ENCODE measurements around the gene RETREG1. TPM values are rescaled to one million over a fixed set of nuclear protein-coding genes. Genes with fewer than 3 reads are reported as not detected.

RETREG1 gene
- total RNA-seq, 1 donor from 2014 or later = 71.3 TPM

GRCh38 chr5:16521521-16522483 lies 95.0 kb downstream of the RETREG1 start:
- no peak for DNase-seq

DNA sequence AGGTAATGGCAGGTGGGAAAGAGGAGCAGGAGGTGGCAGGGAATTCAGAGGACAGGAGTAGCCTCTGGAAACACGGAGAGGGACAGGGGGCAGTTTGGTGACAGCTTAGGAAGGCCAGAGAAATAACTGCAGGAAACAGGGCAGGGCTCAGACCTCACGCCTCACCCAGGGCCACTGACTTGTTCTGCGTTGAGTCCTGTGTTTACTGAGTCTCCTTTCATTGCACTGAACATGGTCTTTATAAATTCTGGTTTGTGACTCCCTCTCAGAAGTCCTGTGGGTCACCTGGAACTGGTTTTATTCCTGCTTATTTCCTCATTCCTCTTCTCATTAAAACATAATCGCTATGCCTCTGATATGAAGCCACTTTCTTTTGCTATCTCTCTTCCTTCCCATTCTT lies 96.0 kb downstream of the RETREG1 start:
- DNase-seq = no peak

DNA sequence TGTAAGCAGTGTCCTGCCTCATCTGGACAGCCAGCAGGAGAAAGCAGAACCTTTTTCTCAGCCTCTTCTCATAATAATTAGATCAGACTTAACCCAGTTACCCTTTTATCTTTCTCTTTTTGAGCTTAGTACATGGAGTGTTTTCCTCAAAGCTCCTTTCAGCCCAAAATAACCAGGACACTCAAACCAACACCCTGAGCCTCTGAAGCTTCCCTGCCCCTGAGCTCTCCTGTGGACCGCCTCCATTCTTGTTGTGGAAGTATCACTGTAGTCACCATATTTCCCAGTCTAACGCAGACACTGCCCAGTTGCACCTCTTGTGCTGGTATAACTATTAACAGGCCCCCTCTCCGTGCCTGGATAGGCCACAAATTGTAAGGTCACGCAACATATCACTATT lies 97.4 kb downstream of the RETREG1 start:
- no peak for DNase-seq

DNA sequence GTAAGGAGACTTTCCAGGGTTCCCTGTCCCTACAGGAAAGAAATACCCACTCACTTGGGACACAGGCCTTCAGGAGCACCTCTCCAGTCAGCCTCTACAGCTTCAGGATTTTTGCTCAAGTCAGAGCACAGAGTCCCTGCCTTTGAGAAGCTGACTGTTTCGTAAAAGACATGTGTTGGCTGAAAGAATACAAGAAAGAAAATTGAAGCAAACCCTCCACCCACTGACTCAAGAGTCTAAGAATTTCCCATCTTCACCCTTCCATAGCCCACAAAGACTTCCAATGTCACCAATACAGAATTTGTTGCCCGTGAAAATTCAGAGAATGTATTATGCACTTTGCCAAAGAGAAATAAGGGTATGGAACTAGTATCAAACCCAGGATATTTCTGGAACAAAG lies 98.2 kb downstream of the RETREG1 start:
- no peak for DNase-seq

GRCh38 chr5:16515532-16515931 lies 101.3 kb downstream of the RETREG1 start:
- no peak for DNase-seq

DNA sequence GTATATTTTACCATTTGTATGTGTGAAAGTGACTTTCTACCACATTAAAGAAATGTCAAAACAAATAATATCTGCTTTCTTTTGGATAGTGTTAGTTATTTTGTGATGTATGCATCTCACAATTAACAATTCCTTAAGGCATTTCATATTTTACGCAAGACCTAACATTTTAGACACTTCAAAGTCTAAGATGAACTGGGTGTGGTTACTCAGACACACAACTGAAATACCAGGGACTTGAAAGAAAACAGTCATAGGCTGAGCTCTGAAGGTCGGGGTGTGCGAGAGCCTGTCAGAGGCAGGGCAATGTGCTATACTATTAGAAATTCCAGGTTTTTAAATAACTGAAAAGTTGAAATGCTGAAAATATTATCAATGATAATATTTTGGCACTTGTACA lies 106.7 kb downstream of the RETREG1 start:
- DNase-seq = no peak

DNA sequence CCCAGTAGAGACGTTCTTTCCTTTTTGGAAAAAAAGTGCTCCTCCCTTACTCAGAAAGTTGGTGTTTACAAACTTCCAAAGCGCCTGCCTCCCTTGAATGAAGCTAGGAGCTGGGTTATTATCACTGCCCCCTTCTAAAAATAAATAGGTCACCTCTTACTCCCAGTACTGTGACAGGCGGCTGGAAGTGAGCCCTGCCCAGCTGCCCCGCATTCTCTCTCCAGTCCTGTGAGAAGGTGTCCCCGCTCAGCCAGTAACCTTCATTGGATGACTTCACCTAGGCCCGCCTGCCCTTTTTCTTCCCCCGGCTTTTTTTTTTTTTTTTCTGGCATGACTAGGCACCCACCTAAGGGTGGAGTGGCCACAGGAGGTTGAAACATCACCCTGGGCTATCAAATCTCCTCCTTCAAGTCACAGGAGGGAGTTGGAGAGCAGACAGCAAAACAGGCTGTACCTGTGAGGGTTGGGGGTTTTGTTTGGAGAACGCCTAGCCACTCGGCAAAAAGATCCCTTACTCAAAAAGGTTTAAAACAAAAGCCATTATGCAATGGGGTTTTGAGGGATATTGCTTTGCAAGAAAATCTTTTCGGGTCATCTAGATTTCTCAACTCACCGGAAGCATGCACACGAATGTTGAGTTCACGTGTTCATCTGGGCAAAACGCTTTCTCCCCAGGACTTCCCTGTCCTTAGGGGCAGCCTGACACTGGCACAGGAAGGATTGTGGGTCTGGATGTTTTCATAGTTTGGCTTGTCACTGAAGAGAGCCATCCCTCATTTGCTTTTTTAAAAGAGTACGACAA lies 107.9 kb downstream of the RETREG1 start:
- DNase-seq = no peak

- DNase-seq = no peak
Observed at GRCh38 chr5:16507716-16508115, 109.1 kb downstream of the RETREG1 start.

- DNase-seq = no peak
Observed at GRCh38 chr5:16505904-16506303, 110.9 kb downstream of the RETREG1 start.

GRCh38 chr5:16505140-16505891 lies 111.5 kb downstream of the RETREG1 start:
- no peak for DNase-seq

DNA sequence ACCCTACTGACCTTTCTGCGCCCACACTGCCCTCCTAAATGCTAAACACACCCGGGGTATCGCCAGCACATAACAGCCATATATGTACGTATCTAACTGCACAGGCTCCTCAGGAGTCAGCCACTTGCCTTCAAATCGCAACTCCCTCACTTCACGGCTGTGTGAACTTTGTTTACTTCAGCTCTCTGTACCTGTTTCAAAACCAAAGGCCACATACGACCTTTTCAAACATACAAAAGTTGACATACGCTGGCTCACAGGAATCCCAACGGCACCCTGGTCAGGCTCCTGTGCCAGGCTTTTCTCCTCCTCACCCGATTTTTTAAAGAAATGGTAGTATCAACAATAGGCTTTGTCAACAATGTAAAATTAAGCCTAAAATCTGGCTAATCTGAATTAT lies 112.2 kb downstream of the RETREG1 start:
- DNase-seq = no peak

- no peak for DNase-seq
Observed at GRCh38 chr5:16502866-16503265, 113.9 kb downstream of the RETREG1 start.

DNA sequence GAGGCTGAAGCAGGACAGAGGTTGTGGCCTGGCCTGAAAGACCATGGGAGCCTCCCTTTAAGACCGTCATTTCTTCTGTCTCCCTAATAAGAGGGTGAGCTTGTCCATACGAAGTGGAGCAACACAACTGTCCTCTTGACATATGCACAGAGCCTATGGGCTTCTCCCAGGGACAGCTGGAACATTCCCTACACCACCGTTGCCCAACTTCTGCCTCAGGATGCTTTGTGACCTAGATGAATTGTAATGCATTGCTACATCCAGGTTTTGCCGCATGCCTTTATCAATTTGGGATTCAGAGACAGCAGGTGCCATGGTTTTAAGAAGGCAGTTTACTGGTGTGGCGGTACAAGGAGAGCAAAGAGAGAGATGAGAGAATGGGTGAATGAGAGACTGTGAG lies 116.8 kb downstream of the RETREG1 start:
- no peak for DNase-seq

- DNase-seq = no peak
Observed at GRCh38 chr5:16497546-16497945, 119.3 kb downstream of the RETREG1 start.

- DNase-seq = no peak
Observed at GRCh38 chr5:16493261-16493660, 123.5 kb downstream of the RETREG1 start.

GRCh38 chr5:16492398-16493140 lies 124.2 kb downstream of the RETREG1 start:
- no peak for DNase-seq

GRCh38 chr5:16490911-16491310 lies 125.9 kb downstream of the RETREG1 start:
- no peak for DNase-seq

- DNase-seq = no peak
Observed at GRCh38 chr5:16489322-16489791, 127.4 kb downstream of the RETREG1 start.

DNA sequence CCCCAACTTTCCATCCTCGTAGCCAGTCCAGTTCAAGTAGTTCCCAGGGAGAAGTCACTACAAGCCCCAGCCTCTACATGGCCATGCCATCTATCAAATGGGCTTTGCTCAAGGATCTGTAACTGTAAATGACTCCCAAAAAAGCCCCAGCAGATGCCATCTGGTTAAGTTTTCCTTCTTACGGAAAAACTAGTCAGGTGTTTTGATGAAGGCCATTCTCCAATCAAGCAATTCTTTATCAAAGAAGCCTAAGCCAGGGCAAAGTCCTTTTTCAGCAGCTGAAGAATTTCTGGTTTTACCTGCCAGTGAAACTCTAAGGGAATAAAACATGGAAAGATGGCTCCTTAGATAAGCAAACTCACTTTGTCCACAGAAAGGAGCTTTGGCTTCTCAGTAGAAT lies 129.3 kb downstream of the RETREG1 start:
- no peak for DNase-seq

- DNase-seq = no peak
Observed at GRCh38 chr5:16486711-16487111, 130.1 kb downstream of the RETREG1 start.

GRCh38 chr5:16485656-16486055 lies 131.1 kb downstream of the RETREG1 start:
- no peak for DNase-seq

DNA sequence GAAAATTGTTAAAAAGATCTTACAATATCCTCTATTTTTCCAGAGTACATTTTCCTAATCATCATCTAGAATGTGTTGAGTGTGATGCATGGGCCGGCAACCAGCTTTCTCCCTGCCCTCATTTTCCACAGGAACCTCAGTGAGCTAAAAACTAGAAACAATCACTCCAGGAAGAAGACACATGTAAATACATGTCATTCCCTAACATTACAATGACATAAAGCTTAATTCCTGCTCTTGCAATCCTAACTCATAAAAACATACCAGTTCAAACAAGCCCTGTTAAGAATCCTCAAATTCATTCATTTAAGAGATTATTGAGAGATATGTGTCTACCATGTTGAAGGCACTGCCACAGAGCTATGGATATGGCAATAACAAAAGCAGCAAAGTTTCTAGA lies 132.7 kb downstream of the RETREG1 start:
- no peak for DNase-seq

All from occipital lobe (tissue), 2 donors.